Measurements from ENCODE around the gene DLD.

DNA sequence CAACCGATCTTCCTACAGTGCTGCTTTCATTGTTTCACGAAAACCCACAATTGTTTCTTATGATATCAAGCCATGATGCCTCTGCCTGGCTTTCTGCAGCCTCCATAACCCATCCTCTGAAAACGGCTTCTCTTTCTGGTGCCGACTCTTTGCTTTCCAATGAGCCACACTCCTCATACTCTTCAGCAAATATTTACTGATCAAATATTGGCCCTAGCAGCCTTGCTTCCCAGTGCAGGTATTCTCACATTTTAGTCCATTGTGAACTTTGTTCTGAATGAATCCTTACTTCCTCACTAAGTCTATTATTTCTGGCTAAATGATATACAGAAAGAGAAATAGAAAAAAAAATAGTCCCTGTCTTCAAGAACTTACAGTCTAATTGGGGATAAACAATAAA, 76.4 kb downstream of the DLD start:
- TF ChIP-seq, protein P1, sequence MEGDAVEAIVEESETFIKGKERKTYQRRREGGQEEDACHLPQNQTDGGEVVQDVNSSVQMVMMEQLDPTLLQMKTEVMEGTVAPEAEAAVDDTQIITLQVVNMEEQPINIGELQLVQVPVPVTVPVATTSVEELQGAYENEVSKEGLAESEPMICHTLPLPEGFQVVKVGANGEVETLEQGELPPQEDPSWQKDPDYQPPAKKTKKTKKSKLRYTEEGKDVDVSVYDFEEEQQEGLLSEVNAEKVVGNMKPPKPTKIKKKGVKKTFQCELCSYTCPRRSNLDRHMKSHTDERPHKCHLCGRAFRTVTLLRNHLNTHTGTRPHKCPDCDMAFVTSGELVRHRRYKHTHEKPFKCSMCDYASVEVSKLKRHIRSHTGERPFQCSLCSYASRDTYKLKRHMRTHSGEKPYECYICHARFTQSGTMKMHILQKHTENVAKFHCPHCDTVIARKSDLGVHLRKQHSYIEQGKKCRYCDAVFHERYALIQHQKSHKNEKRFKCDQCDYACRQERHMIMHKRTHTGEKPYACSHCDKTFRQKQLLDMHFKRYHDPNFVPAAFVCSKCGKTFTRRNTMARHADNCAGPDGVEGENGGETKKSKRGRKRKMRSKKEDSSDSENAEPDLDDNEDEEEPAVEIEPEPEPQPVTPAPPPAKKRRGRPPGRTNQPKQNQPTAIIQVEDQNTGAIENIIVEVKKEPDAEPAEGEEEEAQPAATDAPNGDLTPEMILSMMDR (IDR thresholded peaks at IDR 0.05) = no peak
- TF ChIP-seq, protein P2, sequence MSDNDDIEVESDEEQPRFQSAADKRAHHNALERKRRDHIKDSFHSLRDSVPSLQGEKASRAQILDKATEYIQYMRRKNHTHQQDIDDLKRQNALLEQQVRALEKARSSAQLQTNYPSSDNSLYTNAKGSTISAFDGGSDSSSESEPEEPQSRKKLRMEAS (IDR thresholded peaks at IDR 0.05) = no peak
- TF ChIP-seq ESRRA (IDR thresholded peaks at IDR 0.05; ENCODE audit: borderline replicate concordance, low read length) = no peak
- TF ChIP-seq CHD2 (IDR thresholded peaks at IDR 0.05; ENCODE audit: low read length, partially characterized antibody) = no peak
- no peak for TF ChIP-seq POLR2A (IDR thresholded peaks at IDR 0.05; ENCODE audit: low read length)
- TF ChIP-seq TP53 (CRISPR knock-in tag; IDR thresholded peaks at IDR 0.05) = no peak
- no peak for TF ChIP-seq JUNB (IDR thresholded peaks at IDR 0.05)
- TF ChIP-seq, protein P3, sequence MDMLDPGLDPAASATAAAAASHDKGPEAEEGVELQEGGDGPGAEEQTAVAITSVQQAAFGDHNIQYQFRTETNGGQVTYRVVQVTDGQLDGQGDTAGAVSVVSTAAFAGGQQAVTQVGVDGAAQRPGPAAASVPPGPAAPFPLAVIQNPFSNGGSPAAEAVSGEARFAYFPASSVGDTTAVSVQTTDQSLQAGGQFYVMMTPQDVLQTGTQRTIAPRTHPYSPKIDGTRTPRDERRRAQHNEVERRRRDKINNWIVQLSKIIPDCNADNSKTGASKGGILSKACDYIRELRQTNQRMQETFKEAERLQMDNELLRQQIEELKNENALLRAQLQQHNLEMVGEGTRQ (IDR thresholded peaks at IDR 0.05) = no peak
- TF ChIP-seq, protein P4, sequence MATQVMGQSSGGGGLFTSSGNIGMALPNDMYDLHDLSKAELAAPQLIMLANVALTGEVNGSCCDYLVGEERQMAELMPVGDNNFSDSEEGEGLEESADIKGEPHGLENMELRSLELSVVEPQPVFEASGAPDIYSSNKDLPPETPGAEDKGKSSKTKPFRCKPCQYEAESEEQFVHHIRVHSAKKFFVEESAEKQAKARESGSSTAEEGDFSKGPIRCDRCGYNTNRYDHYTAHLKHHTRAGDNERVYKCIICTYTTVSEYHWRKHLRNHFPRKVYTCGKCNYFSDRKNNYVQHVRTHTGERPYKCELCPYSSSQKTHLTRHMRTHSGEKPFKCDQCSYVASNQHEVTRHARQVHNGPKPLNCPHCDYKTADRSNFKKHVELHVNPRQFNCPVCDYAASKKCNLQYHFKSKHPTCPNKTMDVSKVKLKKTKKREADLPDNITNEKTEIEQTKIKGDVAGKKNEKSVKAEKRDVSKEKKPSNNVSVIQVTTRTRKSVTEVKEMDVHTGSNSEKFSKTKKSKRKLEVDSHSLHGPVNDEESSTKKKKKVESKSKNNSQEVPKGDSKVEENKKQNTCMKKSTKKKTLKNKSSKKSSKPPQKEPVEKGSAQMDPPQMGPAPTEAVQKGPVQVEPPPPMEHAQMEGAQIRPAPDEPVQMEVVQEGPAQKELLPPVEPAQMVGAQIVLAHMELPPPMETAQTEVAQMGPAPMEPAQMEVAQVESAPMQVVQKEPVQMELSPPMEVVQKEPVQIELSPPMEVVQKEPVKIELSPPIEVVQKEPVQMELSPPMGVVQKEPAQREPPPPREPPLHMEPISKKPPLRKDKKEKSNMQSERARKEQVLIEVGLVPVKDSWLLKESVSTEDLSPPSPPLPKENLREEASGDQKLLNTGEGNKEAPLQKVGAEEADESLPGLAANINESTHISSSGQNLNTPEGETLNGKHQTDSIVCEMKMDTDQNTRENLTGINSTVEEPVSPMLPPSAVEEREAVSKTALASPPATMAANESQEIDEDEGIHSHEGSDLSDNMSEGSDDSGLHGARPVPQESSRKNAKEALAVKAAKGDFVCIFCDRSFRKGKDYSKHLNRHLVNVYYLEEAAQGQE (IDR thresholded peaks at IDR 0.05) = no peak
- no peak for TF ChIP-seq SMC3 (IDR thresholded peaks at IDR 0.05)
- no peak for TF ChIP-seq KDM1A (IDR thresholded peaks at IDR 0.05; ENCODE audit: low read depth)
